ENCODE data around the gene SIL1. TPM values are rescaled to one million over a fixed set of nuclear protein-coding genes. Genes with fewer than 3 reads are reported as not detected.

Gene SIL1
- polyA plus RNA-seq, 3 donors, result 25.4 to 35.1 (median 27.9) TPM

GRCh38 chr5:139186752-139187326 lies 11.3 kb downstream of the SIL1 start:
- H3K27ac Mint-ChIP-seq, result peak overlapping the region in 1 of 7 donors; percentile 32
- no peaks in the 10 kb centered on the region for H3K27me3 ChIP-seq (ENCODE audit: control insufficient read depth in 2 of 2, insufficient read depth in 2 of 2, low read length in 2 of 2)
- H3K9me3 ChIP-seq (replicated peaks in 1 of 2; ENCODE audit: control insufficient read depth in 1 of 2, insufficient read depth in 1 of 2, low read length in 2 of 2), result no peaks in the 10 kb centered on the region
- no peak overlapping the region for H3K4me3 Mint-ChIP-seq
- no peak for DNase-seq
- H3K36me3 Mint-ChIP-seq, result peaks cover 26 to 41% of the 10 kb centered on the region in 2 donors
- peaks cover 3 to 18% of the 10 kb centered on the region in 2 donors for H3K36me3 ChIP-seq (replicated peaks in 1 of 2; ENCODE audit: control insufficient read depth in 1 of 2, insufficient read depth in 2 of 2, low read length in 2 of 2)
- peaks cover 0 to 2% (median 0%) of the 10 kb centered on the region in 3 donors for H3K27me3 Mint-ChIP-seq (ENCODE audit: low read depth in 3 of 3)
- H3K4me1 ChIP-seq (ENCODE audit: control insufficient read depth in 1 of 2, insufficient read depth in 2 of 2, low read length in 2 of 2), result peaks cover 21 to 23% of the 10 kb centered on the region in 2 donors
- H4K20me1 ChIP-seq (ENCODE audit: insufficient read depth, low read length), result peaks cover 16% of the 10 kb centered on the region
- no peak overlapping the region for H3K4me3 ChIP-seq (replicated peaks in 1 of 3; ENCODE audit: low read depth in 2 of 3, low read length in 3 of 3)
- peaks cover 0 to 4% (median 1%) of the 10 kb centered on the region in 7 donors for H3K9me3 Mint-ChIP-seq
- TF ChIP-seq, protein P1, sequence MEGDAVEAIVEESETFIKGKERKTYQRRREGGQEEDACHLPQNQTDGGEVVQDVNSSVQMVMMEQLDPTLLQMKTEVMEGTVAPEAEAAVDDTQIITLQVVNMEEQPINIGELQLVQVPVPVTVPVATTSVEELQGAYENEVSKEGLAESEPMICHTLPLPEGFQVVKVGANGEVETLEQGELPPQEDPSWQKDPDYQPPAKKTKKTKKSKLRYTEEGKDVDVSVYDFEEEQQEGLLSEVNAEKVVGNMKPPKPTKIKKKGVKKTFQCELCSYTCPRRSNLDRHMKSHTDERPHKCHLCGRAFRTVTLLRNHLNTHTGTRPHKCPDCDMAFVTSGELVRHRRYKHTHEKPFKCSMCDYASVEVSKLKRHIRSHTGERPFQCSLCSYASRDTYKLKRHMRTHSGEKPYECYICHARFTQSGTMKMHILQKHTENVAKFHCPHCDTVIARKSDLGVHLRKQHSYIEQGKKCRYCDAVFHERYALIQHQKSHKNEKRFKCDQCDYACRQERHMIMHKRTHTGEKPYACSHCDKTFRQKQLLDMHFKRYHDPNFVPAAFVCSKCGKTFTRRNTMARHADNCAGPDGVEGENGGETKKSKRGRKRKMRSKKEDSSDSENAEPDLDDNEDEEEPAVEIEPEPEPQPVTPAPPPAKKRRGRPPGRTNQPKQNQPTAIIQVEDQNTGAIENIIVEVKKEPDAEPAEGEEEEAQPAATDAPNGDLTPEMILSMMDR (IDR thresholded peaks at IDR 0.05), result no peak
- H3K79me2 ChIP-seq (ENCODE audit: insufficient read depth, low read length), result peaks cover 49% of the 10 kb centered on the region
- WGBS (ENCODE audit: insufficient coverage), result 98% methylated on average over 6 of the region's 6 CpGs
- peaks cover 35% of the 10 kb centered on the region for H3K4me1 Mint-ChIP-seq
- no peak overlapping the region for H3K9ac ChIP-seq (ENCODE audit: insufficient read depth, low read length, poor library complexity, severe bottlenecking)
- no peak overlapping the region for H3K27ac ChIP-seq (ENCODE audit: low read depth in 1 of 2, low read length in 2 of 2)
- H2AFZ ChIP-seq (ENCODE audit: insufficient read depth, low read depth, low read length, poor library complexity, severe bottlenecking), result no peak overlapping the region
- intact Hi-C loops (cut with micrococcal nuclease), result no loop called here
- H3K4me2 ChIP-seq (replicated peaks; ENCODE audit: extremely low read depth, low read length, poor library complexity, severe bottlenecking), result no peak overlapping the region

- no peaks in the 10 kb centered on the region for H3K27me3 ChIP-seq (ENCODE audit: control insufficient read depth in 2 of 2, insufficient read depth in 2 of 2, low read length in 2 of 2)
- peaks cover 25 to 38% of the 10 kb centered on the region in 2 donors for H3K36me3 Mint-ChIP-seq
- H2AFZ ChIP-seq (ENCODE audit: insufficient read depth, low read depth, low read length, poor library complexity, severe bottlenecking), result no peak overlapping the region
- H3K4me1 ChIP-seq (ENCODE audit: control insufficient read depth in 1 of 2, insufficient read depth in 2 of 2, low read length in 2 of 2), result peaks cover 26 to 29% of the 10 kb centered on the region in 2 donors
- H3K27ac ChIP-seq (ENCODE audit: low read depth in 1 of 2, low read length in 2 of 2), result peak overlapping the region in 1 of 2 donors; percentile 55
- no peak for DNase-seq
- H3K27ac Mint-ChIP-seq, result peak overlapping the region in 1 of 7 donors; percentile 32
- no peak overlapping the region for H3K9ac ChIP-seq (ENCODE audit: insufficient read depth, low read length, poor library complexity, severe bottlenecking)
- peaks cover 16% of the 10 kb centered on the region for H4K20me1 ChIP-seq (ENCODE audit: insufficient read depth, low read length)
- H3K9me3 ChIP-seq (replicated peaks in 1 of 2; ENCODE audit: control insufficient read depth in 1 of 2, insufficient read depth in 1 of 2, low read length in 2 of 2), result no peaks in the 10 kb centered on the region
- H3K4me3 Mint-ChIP-seq, result no peak overlapping the region
- H3K79me2 ChIP-seq (ENCODE audit: insufficient read depth, low read length), result peaks cover 54% of the 10 kb centered on the region
- H3K27me3 Mint-ChIP-seq (ENCODE audit: low read depth in 3 of 3), result peaks cover 0 to 2% (median 0%) of the 10 kb centered on the region in 3 donors
- peaks cover 41% of the 10 kb centered on the region for H3K4me1 Mint-ChIP-seq
- H3K4me2 ChIP-seq (replicated peaks; ENCODE audit: extremely low read depth, low read length, poor library complexity, severe bottlenecking), result no peak overlapping the region
- no peak overlapping the region for H3K4me3 ChIP-seq (replicated peaks in 1 of 3; ENCODE audit: low read depth in 2 of 3, low read length in 3 of 3)
- TF ChIP-seq, protein P1 (IDR thresholded peaks at IDR 0.05), result no peak
- intact Hi-C loops (cut with micrococcal nuclease), result no loop called here
- H3K9me3 Mint-ChIP-seq, result peaks cover 0 to 4% (median 1%) of the 10 kb centered on the region in 7 donors
- WGBS (ENCODE audit: insufficient coverage), result 83% methylated on average over 2 of the region's 3 CpGs
- peaks cover 3 to 18% of the 10 kb centered on the region in 2 donors for H3K36me3 ChIP-seq (replicated peaks in 1 of 2; ENCODE audit: control insufficient read depth in 1 of 2, insufficient read depth in 2 of 2, low read length in 2 of 2)
These were observed 11.9 kb downstream of the SIL1 start for GRCh38 chr5:139186261-139186660.

All from CD14-positive monocyte (primary cell).